ENCODE data around the gene LLGL2. TPM values are rescaled to one million over a fixed set of nuclear protein-coding genes. Genes with fewer than 3 reads are reported as not detected.

The LLGL2 gene
- total RNA-seq, 1 donor from 2014 or later, result 90.6 TPM

GRCh38 chr17:75535871-75536270 is 10.4 kb downstream of the LLGL2 start:
- Mint-ChIP-seq H3K4me3 (no peak overlapping the region), H3K9me3 (no peaks in the 10 kb centered on the region), H3K4me1 (ENCODE audit: unreplicated experiment) (peaks cover 22% of the 10 kb centered on the region), H3K36me3 (no peaks in the 10 kb centered on the region), H3K27me3 (no peaks in the 10 kb centered on the region), H3K27ac (peak overlapping the region; percentile 93)
- no peak for TF ChIP-seq CTCF (conservative IDR thresholded peaks at IDR 0.05)
- no peak for DNase-seq (ENCODE audit: extremely low spot score, unreplicated experiment)

- H3K27ac Mint-ChIP-seq, result peak overlapping the region; percentile 93
Observed at GRCh38 chr17:75536366-75536765, 10.9 kb downstream of the LLGL2 start.

GRCh38 chr17:75539967-75540729 is 14.7 kb downstream of the LLGL2 start:
- H3K4me3 Mint-ChIP-seq, result no peak overlapping the region
- no peaks in the 10 kb centered on the region for H3K36me3 Mint-ChIP-seq
- H3K4me1 Mint-ChIP-seq (ENCODE audit: unreplicated experiment), result peaks cover 12% of the 10 kb centered on the region
- H3K9me3 Mint-ChIP-seq, result no peaks in the 10 kb centered on the region
- DNase-seq (ENCODE audit: extremely low spot score, unreplicated experiment), result no peak
- H3K27me3 Mint-ChIP-seq, result no peaks in the 10 kb centered on the region
- TF ChIP-seq CTCF (conservative IDR thresholded peaks at IDR 0.05), result no peak
- H3K27ac Mint-ChIP-seq, result peak overlapping the region; percentile 64

More at GRCh38 chr17:75536366-75536765, 10.9 kb downstream of the LLGL2 start:
- no peaks in the 10 kb centered on the region for H3K36me3 Mint-ChIP-seq
- DNase-seq (ENCODE audit: extremely low spot score, unreplicated experiment), result no peak
- peak overlapping the region; percentile 39 for H3K4me3 Mint-ChIP-seq
- no peaks in the 10 kb centered on the region for H3K27me3 Mint-ChIP-seq
- H3K4me1 Mint-ChIP-seq (ENCODE audit: unreplicated experiment), result peaks cover 22% of the 10 kb centered on the region
- TF ChIP-seq CTCF (conservative IDR thresholded peaks at IDR 0.05), result no peak
- H3K9me3 Mint-ChIP-seq, result no peaks in the 10 kb centered on the region

- TF ChIP-seq CTCF (conservative IDR thresholded peaks at IDR 0.05), result no peak
- peaks cover 12% of the 10 kb centered on the region for H3K4me1 Mint-ChIP-seq (ENCODE audit: unreplicated experiment)
- no peaks in the 10 kb centered on the region for H3K27me3 Mint-ChIP-seq
- no peaks in the 10 kb centered on the region for H3K9me3 Mint-ChIP-seq
- no peak overlapping the region for H3K4me3 Mint-ChIP-seq
- H3K27ac Mint-ChIP-seq, result peak overlapping the region; percentile 64
- no peaks in the 10 kb centered on the region for H3K36me3 Mint-ChIP-seq
- no peak for DNase-seq (ENCODE audit: extremely low spot score, unreplicated experiment)
Observed at GRCh38 chr17:75540923-75541503, 15.5 kb downstream of the LLGL2 start.

- DNase-seq (ENCODE audit: extremely low spot score, unreplicated experiment), result no peak
- Mint-ChIP-seq H3K9me3 (no peaks in the 10 kb centered on the region), H3K4me1 (ENCODE audit: unreplicated experiment) (peaks cover 12% of the 10 kb centered on the region), H3K36me3 (no peaks in the 10 kb centered on the region), H3K27me3 (no peaks in the 10 kb centered on the region), H3K4me3 (no peak overlapping the region), H3K27ac (peak overlapping the region; percentile 76)
- no peak for TF ChIP-seq CTCF (conservative IDR thresholded peaks at IDR 0.05)
Observed at GRCh38 chr17:75542229-75542628, 16.7 kb downstream of the LLGL2 start.

Measured in type B pancreatic cell (in vitro differentiated cells).